ENCODE data around the gene GALNT1.

The GALNT1 gene

DNA sequence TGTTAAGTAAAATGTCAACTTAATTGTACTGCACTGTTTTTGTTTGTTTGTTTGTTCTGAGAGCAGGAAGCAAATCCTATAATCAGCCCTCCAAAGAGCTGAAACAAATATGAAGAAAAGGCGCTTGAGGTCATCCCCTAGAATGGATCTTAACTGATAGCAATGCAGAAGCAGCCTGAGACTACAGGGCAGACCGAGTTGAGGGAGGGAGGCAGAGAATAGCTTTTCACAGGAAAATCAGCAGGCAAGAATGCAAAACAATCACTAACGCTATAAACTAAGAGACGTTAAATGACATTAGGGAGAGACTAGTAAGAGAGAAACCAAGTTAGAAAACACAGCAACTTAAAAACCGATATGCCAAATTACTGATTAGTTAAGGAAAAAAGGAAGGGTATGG is 37.2 kb downstream of the GALNT1 start:
- no peak for DNase-seq

DNA sequence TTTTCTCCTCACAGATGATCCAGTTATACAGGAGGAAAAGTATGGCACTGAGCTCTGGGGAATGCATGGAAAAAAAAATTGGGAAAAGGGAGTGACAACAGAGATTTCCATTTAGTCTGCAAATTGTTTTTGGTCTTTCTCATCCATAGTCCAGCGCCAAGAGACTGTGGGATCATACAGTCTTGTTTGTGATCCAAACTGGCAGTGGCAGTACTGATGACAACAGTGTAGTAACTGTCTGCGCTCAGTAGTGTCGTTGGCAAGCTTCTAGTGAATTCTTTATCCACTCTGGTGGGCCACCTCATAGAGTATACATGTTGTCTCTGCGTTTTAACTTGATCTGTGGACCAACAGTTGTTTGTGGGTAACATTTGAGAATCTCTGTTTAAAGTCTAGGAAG is 37.9 kb downstream of the GALNT1 start:
- DNase-seq = no peak

DNA sequence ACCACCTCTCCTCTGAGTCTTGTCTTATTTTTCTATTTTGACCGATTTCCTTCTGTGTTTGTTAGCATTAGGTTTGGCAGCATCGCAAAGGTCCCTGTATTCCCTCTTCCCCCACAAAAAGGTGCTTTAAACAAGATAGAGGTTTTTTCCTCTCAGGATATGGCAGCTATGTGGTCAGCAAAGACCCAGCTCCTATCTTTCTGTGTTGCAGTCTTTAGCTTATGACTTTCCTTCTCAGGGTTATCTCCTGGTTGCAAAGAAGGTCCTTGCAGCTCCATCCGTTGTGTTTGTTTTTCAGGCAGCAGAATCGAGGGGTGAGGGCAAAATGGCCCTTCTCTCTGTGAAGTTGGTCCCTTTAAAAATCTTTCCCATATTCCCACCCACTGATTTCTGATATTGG is 38.4 kb downstream of the GALNT1 start:
- no peak for DNase-seq

DNA sequence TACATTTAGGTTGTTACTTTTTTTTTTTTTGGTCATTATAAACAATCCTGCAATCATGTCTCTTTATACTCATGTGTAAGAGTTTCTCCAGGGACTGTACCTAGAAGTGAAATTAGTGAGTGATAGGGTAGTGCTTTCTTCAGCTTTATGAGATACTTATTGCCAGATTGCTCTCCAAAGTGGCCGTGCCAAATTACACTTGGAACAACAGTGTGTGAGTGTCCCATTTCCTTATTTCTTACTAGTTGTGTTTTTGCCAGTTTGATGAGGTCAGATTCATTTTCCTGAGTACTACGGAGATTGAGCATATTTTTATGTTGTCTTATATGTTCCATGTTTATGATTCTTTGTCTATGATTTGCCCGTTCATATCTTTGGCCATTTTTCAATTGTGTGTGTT is 39.2 kb downstream of the GALNT1 start:
- no peak for DNase-seq

DNA sequence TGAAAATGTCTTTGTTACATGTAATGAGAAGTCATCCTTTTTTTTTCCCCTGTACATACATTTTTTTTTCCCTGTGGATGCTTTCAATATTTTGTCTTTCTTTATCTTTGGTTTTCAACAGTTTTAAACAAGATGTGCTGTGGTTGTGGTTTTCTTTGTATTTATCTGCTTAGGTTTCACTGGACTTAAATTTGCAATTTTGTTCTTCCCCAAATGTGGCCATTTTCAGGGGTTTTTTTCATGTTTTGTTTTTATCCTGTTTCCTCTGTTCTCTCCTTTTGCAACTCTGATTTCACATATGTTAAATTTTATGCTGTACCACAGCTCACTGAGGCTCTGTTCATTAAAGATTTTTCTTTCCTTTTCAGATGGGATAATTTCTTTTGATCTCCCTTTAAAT is 41.7 kb downstream of the GALNT1 start:
- DNase-seq = no peak

DNA sequence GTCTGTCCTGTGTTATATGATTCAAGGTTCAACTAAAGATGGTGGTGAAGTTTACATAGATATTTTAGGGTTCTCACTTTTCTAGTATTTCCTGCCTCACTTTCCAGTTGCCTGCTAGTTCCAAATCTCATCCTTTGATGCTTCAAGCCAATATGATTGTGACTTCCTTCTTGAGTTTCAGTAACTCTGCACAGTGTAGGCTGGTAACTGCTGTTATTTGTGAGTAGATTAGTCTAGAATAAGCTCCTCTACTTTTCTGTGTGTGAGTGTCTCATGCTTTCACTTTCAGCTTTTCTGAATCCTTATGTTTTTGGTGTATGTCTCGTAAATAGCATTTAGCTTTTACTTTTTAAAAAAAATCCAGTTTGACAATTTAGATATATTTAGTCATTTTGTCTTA is 42.6 kb downstream of the GALNT1 start:
- DNase-seq = no peak

DNA sequence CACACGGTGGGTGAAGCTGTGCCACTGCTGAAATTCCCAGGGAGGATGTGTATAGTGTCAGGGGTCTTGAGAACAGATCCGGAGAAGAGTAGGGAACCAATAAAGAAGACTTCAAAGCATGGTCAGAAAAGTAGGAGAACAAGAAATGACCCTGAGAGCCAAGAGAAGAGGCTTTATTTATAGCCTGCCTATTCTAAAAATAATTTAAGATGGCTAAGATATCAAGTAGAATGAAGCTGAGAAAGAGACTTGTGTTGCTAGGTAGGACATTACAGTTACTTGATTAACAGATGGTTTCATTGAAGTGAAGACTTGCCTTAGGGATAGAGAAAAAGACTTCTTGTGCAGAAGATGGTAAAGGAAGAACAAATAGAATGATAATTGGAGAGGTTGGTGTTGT is 43.7 kb downstream of the GALNT1 start:
- DNase-seq = no peak

DNA sequence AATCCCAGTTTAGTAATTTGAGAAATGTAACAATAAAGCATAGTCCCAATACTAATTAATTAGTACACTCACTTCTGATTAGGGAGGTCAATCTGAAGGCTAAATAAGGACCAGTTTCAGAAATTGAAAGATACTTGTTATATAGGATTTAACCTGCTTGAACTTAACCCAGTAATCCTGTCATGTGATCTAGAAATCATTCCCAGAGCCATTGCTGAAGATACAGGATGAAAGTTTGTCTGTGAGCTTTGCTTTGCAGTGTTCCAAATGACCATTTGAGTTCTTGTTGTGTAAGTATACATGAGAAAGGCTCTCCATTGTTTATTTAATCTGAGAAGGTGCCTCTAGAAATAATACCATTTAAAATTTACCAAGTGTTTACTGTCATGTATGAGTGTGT is 52.2 kb downstream of the GALNT1 start:
- no peak for DNase-seq

DNA sequence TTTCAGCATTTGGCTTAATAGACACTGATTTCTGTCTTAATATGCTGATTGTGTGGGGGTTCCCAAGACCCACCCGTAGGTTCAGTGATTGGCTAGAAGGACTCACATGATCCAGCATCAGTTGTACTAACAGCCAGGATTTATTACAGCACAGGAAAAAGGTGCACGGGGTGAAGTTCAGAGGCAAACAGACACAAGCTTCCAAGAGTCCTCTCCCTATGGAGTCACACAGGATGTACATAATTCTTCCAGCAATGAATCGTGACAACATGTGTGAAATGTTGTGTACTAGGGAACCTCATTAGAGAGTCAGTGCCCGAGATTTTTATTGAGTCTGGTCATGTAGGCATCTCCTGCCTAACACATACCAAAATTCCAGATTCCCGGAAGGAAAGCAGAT is 52.8 kb downstream of the GALNT1 start:
- no peak for DNase-seq

DNA sequence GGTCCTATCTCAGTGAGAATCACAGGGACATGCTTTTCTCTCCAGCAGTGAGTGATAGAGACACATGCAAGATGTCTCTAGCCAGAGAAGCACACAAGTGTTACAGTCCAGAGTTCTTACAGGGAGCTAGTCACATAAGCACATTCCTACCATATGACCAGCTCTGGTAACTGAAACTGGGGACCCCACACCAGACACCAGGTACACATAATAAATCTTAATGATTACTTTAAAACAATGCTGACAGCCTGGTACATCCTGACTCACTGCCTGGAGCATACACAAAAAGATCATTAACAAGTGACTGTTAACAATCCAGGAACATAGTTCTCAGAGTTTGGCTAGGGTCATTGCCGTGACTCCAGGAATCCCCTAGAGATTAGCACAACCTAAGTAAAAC is 53.6 kb downstream of the GALNT1 start:
- DNase-seq = no peak

DNA sequence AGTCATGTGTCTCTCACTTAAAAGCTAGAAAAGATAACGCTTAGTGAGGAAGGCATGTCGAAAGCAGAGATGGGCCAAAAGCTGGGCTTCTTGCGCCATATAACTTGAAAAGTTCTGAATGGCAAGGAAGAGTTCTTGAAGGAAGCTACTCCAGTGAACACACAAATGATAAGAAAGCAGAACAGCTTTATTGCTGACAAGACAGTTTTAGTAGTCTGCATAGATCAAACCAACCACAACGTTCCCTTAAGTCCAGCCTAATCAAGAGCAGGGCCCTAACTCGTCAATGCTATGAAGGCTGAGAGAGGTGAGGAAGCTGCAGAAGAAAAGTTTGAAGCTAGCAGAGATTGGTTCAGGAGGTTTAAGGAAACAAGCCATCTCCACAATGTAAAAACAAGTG is 55.7 kb downstream of the GALNT1 start:
- no peak for DNase-seq

DNA sequence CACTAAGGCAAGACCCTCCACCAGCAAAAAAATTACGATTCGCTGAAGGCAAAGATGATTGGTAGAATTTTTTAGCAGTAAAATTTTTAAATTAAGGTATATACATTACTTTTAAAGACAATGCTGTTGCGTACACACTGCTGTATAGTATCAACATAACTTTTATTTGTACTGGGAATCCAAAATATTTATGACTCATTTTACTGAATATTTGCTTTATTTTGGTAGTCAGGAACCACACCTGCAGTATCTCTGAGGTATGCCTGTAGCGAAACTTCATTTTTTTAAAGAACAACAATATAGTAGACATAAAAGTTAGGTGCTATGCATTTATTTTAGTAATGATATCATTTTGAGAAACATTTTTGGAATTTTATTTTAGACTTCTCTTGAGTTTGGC is 57.8 kb downstream of the GALNT1 start:
- DNase-seq = no peak

DNA sequence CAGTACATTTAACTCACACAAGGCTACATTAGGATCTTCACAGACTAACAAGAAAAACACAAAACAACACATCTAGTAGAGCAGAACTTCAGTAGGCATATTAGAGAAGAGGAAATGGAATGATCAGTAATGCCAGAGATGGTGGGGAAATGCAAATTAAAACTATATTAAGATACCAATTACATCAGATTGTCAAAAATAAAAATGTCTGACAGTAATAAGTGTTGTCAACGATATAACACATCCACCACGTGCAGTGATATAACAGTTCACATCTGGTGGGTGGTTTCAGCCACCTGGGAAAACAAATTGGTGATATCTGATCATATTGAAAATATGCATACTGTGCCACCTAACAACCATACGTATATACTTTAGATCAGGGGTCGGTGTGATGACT is 59.9 kb downstream of the GALNT1 start:
- no peak for DNase-seq

DNA sequence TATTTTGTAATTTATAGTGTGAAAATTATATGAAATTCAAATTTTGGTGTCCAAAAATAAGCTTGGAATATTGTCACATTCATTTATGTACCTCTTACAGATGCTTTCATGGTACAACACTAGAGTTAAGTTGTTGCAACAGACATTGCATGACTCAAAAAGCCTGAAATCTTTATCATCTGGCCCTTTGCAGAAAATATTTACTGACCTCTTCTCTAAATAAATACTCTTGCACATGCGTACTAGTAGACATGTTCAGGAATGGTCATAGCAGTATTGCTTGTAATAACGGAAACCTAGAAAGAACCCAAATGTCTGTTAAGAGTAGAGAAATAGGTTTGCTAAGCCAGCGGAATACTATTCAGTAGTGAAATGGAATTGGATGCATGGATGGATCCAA is 60.4 kb downstream of the GALNT1 start:
- no peak for DNase-seq

DNA sequence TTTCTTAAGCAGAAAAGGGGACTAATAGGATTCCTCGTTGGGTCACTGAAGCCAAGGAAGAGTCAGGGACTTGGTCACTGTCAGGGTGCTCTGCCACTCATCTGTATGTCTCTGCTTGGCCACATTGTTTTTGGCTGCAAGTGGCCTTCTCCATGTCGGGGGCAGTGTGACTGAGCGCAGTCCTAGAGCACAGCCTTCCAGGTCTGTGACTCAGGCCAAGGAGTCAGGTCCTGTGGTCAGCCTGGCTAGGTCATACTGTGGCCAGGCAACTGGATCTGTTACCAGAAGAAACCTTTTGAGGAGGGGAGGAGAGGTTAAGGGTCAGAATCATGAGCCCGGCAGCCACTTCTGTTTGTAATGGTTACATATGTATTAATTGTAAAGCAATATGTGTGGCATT is 61.3 kb downstream of the GALNT1 start:
- DNase-seq = no peak

DNA sequence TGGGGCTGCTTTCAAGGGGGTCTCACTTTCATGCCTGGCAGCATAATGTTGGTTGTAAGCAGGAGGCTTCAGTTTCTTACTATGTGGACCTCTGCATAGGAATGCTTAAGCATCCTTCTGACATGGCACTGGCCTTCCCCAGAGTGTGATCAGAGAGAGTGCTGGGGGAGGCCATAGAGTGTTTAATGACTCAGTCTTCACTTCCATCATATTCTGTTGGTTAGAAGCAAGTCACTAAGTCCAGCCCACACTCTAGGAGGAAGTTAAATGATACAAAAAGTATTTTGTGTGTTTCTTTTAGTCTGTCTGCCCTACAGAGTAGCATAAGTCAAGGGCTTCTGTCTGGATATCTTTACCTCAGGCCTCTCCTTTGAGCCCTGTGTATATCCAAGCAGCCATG is 64.9 kb downstream of the GALNT1 start:
- no peak for DNase-seq

DNA sequence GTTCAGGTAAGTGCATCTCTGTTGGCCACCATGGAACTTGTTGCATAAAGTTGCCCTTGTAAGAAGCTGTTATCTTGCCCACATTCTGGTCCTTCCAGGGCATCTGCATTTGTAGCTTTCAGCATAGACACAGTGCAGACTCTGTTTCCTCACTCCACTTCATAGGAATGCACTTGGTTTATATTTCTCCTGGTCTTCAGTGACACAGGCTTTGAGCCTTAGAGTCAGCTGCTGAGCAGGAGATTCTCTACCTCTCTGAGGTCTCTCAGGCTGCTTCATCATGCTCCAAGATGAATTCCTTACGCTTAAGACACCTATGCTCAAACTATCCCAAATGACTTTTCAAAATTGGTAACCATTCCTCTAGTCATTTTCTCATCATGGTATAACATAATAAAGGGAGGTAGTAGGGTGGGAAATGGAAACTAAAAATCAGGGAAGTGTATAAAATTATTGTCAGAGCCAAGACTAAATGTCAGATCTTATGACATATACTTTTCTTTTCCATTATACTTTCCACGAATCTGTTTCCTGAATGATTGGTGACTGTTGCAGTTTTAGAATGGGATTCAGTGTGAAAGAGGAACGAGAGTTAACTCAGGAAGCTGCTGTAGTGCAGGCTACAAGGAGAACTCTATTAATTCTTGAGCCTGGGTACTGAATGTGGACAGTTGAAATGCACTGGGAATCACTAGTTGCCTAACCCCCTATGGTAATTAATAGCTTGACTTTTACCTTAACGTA is 72.0 kb downstream of the GALNT1 start:
- DNase-seq = no peak

DNA sequence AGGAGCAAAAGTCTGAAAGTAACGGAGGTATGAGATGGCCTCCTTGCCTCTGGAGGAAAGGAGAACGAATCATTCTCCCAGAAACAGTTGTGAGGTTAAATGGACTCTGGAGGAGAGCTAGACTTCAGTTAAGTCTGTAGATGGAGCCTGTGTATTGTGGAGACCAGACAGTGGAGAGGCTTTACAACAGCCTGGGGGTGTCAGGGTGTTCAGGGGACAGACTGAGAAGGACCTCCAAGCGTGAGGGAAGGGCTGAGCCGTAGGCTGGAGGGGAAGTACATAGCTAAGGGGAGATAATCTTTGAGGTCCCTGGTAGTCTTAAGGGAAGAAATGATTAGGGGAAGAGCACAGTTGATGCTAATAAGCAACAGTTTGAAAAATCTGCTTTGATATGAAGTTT is 76.6 kb downstream of the GALNT1 start:
- no peak for DNase-seq

DNA sequence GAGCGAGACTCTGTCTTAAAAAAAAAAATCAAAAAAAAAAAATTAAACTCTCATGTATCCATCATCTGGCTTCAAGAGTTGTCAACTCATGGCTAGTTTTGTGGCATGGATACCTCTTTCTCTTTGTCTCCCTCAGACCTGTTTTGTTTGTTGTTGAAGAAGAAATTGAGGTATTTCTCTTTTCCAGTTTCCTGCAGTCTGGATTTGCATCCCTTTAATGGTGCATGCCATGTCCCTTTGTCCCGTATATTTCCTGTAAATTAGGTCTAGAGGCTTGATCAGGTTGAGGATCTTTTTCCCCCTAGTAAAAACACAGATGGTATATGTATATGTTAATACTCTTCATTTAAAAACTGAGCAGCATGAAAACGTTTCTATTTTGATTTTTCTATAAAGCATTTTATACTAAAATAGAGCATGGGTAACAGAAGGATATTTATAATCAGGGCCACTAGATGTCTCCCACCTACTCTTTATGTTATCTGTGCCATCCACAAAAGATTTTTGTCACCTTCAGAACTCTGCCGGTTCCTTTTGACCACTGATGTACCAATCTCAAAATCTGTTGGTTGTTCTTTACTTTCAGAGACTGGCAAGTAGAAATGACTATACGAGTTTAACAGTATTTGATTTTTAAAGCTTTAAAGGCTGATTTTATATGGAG is 80.1 kb downstream of the GALNT1 start:
- no peak for DNase-seq

DNA sequence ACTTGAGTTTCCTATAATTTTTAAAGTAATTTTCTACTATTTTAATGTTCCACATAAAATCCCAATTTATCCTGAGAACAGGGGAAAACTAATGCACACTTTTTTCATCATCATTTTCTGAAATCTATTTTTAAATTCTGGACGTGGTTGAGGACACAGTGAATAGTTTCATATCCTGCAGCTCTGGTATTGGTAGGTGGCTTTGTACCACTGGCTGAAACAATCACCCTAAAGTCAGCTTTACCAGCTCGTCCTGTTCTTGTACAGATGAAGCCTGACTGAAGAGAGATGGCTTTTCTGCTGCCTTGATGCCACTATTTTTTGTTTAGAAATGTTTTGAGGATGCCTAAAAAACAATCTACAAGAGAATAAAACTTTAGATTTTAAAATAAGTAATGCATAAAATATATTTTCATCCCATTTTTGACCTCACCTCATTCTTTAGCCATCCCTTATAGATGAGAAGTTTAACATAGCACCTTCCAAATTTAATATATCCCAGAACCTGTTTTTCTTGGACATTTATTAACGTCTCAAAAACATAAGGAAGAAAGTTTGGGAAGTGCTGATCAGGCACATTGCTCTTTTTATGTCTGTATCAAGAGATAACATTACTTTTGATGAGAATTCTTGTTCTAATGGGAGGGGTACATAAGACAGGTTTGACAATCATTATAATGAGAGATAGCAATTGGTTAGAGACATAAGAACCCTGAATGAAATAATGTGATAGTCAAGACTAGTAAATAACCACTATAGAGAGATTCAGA is 80.9 kb downstream of the GALNT1 start:
- no peak for DNase-seq

DNA sequence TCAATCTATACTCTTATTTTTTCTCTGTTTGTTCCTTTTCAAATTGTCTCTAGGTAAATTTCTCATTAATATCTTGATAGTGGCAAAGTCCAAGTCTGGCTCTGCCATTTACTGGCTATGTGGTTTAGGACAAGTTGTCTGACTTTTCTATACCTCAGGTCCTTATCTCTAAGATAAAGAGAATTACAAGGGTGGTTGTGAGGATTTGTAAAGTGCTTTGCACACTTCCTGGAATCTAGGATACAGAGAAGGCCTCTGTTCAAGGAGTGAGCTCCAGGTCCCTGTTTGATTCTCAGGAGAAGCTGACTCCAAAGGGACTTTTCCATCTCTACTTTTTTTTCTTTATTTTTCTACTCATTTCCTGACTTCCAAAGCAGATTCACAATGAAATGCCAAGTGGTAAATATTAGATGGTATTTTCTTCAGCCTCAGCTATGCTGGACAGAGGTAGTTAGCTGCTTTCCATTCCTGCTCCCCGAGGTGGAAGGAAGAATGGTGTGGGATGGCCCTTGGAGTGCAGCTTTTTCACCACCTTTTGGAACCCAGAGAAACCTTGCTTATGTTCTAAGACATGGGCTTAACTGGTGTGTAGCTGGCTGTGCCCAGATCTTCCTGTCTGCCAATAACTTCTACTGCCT is 90.5 kb downstream of the GALNT1 start:
- no peak for DNase-seq

DNA sequence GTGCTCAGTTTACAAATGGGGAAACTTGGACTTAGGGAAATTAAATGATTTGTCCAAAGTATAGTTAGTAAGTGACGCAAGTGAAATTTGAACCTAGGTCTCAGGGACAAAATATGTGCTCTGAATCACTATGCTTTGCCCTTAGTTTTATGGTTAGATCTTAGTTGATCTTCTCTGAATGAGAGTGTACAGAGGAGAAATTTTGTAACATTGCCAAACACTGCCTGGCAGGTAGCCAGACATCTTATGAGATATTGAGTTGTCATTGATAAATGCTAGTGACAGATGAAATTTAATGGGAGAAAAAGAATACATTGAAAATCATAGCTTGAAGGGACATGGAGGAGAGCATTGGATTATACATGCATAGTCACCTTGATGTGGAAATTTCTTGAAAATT is 91.4 kb downstream of the GALNT1 start:
- DNase-seq = no peak

DNA sequence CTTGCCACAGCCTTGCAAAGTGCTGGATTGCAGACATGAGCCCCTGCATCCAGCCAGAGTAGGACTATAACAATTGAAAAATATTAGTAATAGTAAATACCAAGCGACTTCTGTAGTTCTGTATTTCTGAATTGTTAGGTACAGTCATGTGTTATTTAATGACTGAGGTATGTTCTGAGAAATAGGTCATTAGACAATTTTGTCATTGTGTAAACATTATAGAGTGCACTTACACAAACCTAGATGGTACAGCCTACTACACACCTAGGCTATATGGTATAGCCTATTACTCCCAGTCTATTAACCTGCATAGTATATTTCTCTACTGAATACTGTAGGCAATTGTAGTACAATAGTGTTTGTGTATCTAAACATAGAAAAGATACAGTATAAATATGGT is 92.1 kb downstream of the GALNT1 start:
- no peak for DNase-seq

DNA sequence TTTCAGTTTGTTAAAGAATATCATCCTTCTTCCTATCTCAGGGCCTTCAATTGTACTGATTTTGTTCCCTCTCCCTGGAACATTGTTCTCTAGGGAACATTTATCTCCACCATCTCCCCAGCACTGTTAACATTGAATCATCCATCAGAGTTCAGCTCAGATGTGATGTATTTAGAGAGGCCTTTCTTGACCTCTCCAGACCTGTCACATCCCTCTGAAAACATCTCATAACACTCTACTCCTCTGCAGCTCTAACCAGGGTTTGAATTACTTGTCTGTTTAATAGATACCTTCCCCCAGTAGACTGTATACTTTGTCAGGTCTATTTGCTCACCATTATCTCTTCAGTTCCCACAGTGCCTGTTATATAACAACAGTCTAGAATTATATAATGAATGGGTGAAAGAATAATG is 98.6 kb downstream of the GALNT1 start:
- no peak for DNase-seq

Measured in CD4-positive, alpha-beta T cell treated with Interferon gamma for 1 hour (primary cell).